OCI-LY1 (cell line): ENCODE measurements around the gene FHOD3.

Experiments used
- H2AFZ ChIP-seq: fragments of 200-600 bp; sonication (generic), shearing (Covaris generic); 2 replicates; pipeline ENCODE4 v1.6.0; 2014; ENCODE audit warnings: antibody characterized with exemption, mild to moderate bottlenecking, low read length
- H3F3A ChIP-seq: fragments of 200-600 bp; sonication (generic), shearing (Covaris generic); 2 replicates; pipeline ENCODE4 v1.6.0; 2014; ENCODE audit warnings: mild to moderate bottlenecking, antibody characterized with exemption, low read length, moderate library complexity; ENCODE audit not compliant: insufficient read depth
- H3K27ac ChIP-seq: fragments of 200-600 bp; sonication (generic); 2 replicates; pipeline ENCODE4 v1.5.1; 2014; ENCODE audit warnings: low read length, mixed run types, mild to moderate bottlenecking, low read depth; ENCODE audit not compliant: poor library complexity, severe bottlenecking
- H3K27me3 ChIP-seq: fragments of 200-600 bp; sonication (generic); 2 replicates; pipeline ENCODE4 v1.6.0; 2014; ENCODE audit warnings: antibody characterized with exemption, mild to moderate bottlenecking, low read length, moderate library complexity; ENCODE audit not compliant: insufficient read depth
- H3K36me3 ChIP-seq: fragments of 200-600 bp; sonication (generic); 2 replicates; pipeline ENCODE4 v1.6.1; 2014; ENCODE audit warnings: mild to moderate bottlenecking, antibody characterized with exemption, low read length, moderate library complexity, mixed read lengths; ENCODE audit not compliant: insufficient read depth
- H3K4me1 ChIP-seq: fragments of 200-600 bp; sonication (generic); 2 replicates; pipeline ENCODE4 v1.5.1; 2014; ENCODE audit warnings: mild to moderate bottlenecking, low read length, moderate library complexity; ENCODE audit not compliant: insufficient read depth, severe bottlenecking
- H3K4me2 ChIP-seq: fragments of 200-600 bp; sonication (generic), shearing (Covaris generic); 2 replicates; pipeline ENCODE4 v1.6.1; 2014; ENCODE audit warnings: low read length
- H3K4me3 ChIP-seq: fragments of 200-600 bp; sonication (generic); 2 replicates; pipeline ENCODE4 v1.5.1; 2014; ENCODE audit warnings: low read length, low read depth, mild to moderate bottlenecking, mixed read lengths; ENCODE audit not compliant: poor library complexity, severe bottlenecking
- H3K79me2 ChIP-seq: fragments of 200-600 bp; shearing (Covaris generic); 2 replicates; pipeline ENCODE4 v1.6.1; 2016; ENCODE audit warnings: mixed run types, low read length, mixed read lengths; ENCODE audit not compliant: insufficient read depth
- H3K9ac ChIP-seq: fragments of 200-600 bp; sonication (generic), shearing (Covaris generic); 2 replicates; pipeline ENCODE4 v1.6.1; 2014; ENCODE audit warnings: mild to moderate bottlenecking, low read length, mixed read lengths
- H3K9me2 ChIP-seq: fragments of 200-600 bp; sonication (generic), shearing (Covaris generic); 2 replicates; pipeline ENCODE4 v1.6.1; 2014; ENCODE audit warnings: low read depth, mild to moderate bottlenecking, low read length, mixed read lengths
- H3K9me3 ChIP-seq: fragments of 200-600 bp; shearing (Covaris generic); 2 replicates; pipeline ENCODE4 v1.6.1; 2014; ENCODE audit warnings: low read length, mixed read lengths
- H4K20me1 ChIP-seq: fragments of 200-600 bp; sonication (generic), shearing (Covaris generic); 2 replicates; pipeline ENCODE4 v1.6.0; 2016; ENCODE audit warnings: mild to moderate bottlenecking, low read length; ENCODE audit not compliant: insufficient read depth
- EZH2 ChIP-seq: fragments of 200-600 bp; sonication (generic), shearing (Covaris generic); IDR thresholded peaks from 2 replicates; pipeline ENCODE4 v1.8.0; 2017; ENCODE audit warnings: borderline replicate concordance, mixed run types, mild to moderate bottlenecking, antibody characterized with exemption, low read length, moderate library complexity, mixed read lengths
- TF ChIP-seq, protein P1 (sequence below): fragments of 200-600 bp; sonication (generic), shearing (Covaris generic); IDR thresholded peaks from 2 replicates; pipeline ENCODE4 v1.5.1; 2017; ENCODE audit warnings: mild to moderate bottlenecking, antibody characterized with exemption, low read length, moderate library complexity, mixed read lengths

Gene FHOD3

DNA sequence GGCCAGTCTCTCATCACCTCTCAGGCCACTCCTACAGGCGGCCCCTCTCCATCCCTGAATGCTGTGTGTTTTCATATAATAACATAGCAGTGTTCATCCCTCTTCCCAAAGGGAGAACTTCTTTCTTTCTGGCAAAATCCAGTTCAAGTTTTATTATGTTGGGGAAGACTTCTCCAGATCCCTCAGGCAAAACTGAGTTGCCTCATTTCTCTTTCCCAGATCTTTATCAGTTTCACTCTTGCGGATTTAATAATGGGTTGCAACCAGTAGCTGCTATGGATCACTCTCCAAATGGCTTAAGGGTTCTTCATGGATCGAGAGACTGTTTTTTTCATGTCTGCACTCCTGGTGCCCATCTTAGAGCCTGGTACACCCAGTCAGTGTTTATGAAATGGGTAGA is 129.9 kb downstream of the FHOD3 start:
- Histone ChIP-seq H3K4me2 (no peak overlapping the region), H3K36me3 (no peaks in the 10 kb centered on the region)

DNA sequence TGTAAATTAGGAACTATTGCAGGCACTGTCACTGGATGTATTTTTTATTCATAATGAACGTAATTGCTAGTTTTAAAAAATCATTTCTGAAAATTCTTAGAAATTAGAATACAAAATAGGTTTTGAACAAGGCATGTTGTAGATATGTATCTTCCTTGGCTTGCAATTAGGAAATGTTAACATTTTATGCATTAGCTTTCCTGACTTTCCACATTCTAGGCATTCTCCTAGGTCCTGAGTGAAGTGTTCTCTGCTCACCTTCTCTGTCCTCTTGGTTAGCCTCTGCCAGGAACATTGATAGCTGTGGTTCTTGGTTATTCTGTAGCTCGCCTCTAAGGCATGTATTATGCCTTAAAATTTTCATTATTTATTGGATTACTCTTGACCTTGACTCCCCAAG is 130.3 kb downstream of the FHOD3 start:
- H3K4me2 ChIP-seq = no peak overlapping the region
- H3K9me2 ChIP-seq = no peaks in the 10 kb centered on the region
- TF ChIP-seq, protein P1, sequence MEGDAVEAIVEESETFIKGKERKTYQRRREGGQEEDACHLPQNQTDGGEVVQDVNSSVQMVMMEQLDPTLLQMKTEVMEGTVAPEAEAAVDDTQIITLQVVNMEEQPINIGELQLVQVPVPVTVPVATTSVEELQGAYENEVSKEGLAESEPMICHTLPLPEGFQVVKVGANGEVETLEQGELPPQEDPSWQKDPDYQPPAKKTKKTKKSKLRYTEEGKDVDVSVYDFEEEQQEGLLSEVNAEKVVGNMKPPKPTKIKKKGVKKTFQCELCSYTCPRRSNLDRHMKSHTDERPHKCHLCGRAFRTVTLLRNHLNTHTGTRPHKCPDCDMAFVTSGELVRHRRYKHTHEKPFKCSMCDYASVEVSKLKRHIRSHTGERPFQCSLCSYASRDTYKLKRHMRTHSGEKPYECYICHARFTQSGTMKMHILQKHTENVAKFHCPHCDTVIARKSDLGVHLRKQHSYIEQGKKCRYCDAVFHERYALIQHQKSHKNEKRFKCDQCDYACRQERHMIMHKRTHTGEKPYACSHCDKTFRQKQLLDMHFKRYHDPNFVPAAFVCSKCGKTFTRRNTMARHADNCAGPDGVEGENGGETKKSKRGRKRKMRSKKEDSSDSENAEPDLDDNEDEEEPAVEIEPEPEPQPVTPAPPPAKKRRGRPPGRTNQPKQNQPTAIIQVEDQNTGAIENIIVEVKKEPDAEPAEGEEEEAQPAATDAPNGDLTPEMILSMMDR = no peak
- TF ChIP-seq EZH2 = no peak
- H3K4me3 ChIP-seq = no peak overlapping the region
- no peaks in the 10 kb centered on the region for H3K79me2 ChIP-seq
- no peaks in the 10 kb centered on the region for H3K9me3 ChIP-seq
- no peak overlapping the region for H2AFZ ChIP-seq
- no peaks in the 10 kb centered on the region for H3K4me1 ChIP-seq
- no peaks in the 10 kb centered on the region for H4K20me1 ChIP-seq
- H3F3A ChIP-seq = no peaks in the 10 kb centered on the region
- H3K36me3 ChIP-seq = no peaks in the 10 kb centered on the region
- no peaks in the 10 kb centered on the region for H3K27me3 ChIP-seq
- H3K27ac ChIP-seq = no peak overlapping the region
- H3K9ac ChIP-seq = no peak overlapping the region

More for the DNA sequence above, 129.9 kb downstream of the FHOD3 start:
- Histone ChIP-seq H3K9ac (no peak overlapping the region), H3K4me1 (no peaks in the 10 kb centered on the region), H4K20me1 (no peaks in the 10 kb centered on the region), H3K27ac (no peak overlapping the region), H2AFZ (no peak overlapping the region), H3K79me2 (no peaks in the 10 kb centered on the region), H3K4me3 (no peak overlapping the region), H3F3A (no peaks in the 10 kb centered on the region), H3K27me3 (no peaks in the 10 kb centered on the region), H3K9me2 (no peaks in the 10 kb centered on the region), H3K9me3 (no peaks in the 10 kb centered on the region)
- TF ChIP-seq, protein P1 = no peak
- TF ChIP-seq EZH2 = no peak

DNA sequence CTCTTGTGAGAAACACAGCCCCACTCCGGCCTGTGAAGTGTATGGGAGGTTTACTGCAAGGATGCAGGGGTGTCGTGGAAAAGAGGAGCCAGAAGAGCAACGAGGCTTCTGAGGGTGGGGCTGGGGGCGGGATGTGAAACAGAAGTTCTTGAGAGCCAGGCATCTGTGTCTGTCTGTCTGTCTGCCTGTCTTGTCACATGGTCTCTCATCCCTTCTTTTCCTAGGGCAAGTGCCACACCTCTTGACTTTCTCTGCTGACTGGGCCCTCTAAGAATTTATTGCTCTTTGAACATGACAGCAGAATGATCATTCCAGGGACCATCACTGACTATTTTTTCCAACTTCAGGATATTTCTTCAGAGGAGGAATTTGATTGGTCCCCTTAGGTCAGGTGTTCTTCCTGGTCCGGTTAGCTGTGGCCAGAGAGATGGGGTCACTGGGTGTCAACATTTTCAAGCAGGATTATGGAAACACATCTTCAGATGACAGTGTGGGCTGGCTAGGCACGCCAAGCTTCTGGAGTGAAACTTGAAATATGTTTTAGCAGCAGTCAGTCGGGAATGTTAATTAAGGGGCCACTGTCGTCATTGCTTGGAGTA is 131.0 kb downstream of the FHOD3 start:
- H3K9me2 ChIP-seq = no peaks in the 10 kb centered on the region
- no peaks in the 10 kb centered on the region for H3K4me1 ChIP-seq
- no peaks in the 10 kb centered on the region for H3K9me3 ChIP-seq
- H3K4me3 ChIP-seq = no peak overlapping the region
- no peaks in the 10 kb centered on the region for H3K27me3 ChIP-seq
- no peaks in the 10 kb centered on the region for H4K20me1 ChIP-seq
- H3K79me2 ChIP-seq = no peaks in the 10 kb centered on the region
- H3K4me2 ChIP-seq = no peak overlapping the region
- no peak overlapping the region for H3K9ac ChIP-seq
- H2AFZ ChIP-seq = no peak overlapping the region
- H3F3A ChIP-seq = no peaks in the 10 kb centered on the region
- H3K27ac ChIP-seq = no peak overlapping the region
- no peaks in the 10 kb centered on the region for H3K36me3 ChIP-seq
- no peak for TF ChIP-seq EZH2
- TF ChIP-seq, protein P1 = no peak
